HCT116 (cell line): Measurements from ENCODE around the gene MAP3K2. TPM values are rescaled to one million over a fixed set of nuclear protein-coding genes. Genes with fewer than 3 reads are reported as not detected.

ENCODE experiments used
- ATAC-seq: fragments of 200-7000 bp; cut with Tn5 transposase; 2 replicates; pipeline ENCODE4 v1.9.1; 2020; ENCODE audit warnings: mild to moderate bottlenecking, moderate library complexity
- BruUV-seq: library from RNA; stranded (reverse); fragments of 400-500 nt; replicated peaks from 2 replicates; lab custom pipeline; 2021; lab: Mats Ljungman, UMichigan
- CTCF ChIA-PET: fragments of 300-600 bp; sonication (Branson Sonifier 250); formaldehyde crosslinking; loops from one replicate; lab custom pipeline; 2021; ENCODE audit warnings: antibody characterized with exemption; lab: Charles Lee
- POLR2A ChIA-PET: fragments of 300-600, 350-600 bp; sonication (Branson Sonifier 250); formaldehyde crosslinking; loops from one replicate; lab custom pipeline; 2021; ENCODE audit warnings: antibody characterized with exemption; lab: Charles Lee
- RAD21 ChIA-PET, 2 experiments: fragments of 300-600 bp; sonication (Branson Sonifier 250); formaldehyde crosslinking; loops; one replicate each; lab custom pipeline; 2023; ENCODE audit warnings: low total read pairs in 2 of 2; ENCODE audit not compliant: uncharacterized antibody in 2 of 2, unreplicated experiment in 2 of 2, low non-redundant PET in 1 of 2; lab: Charles Lee
- DNase-seq: peaks from one replicate; pipeline ENCODE4 v3.0.0-alpha.2; 2010; ENCODE audit warnings: low read depth, low spot score
- H2AFZ ChIP-seq: fragments of 200-600 bp; shearing (Covaris generic), sonication (generic); 2 replicates; pipeline ENCODE4 v1.6.1; 2017; ENCODE audit warnings: low read depth, mixed run types, mixed read lengths, antibody characterized with exemption, low read length; ENCODE audit not compliant: poor library complexity, severe bottlenecking
- H3K27ac ChIP-seq: 2 replicates; pipeline ENCODE4 v1.5.1; 2012; ENCODE audit warnings: low read depth, low read length
- H3K27me3 ChIP-seq: fragments of 200-600 bp; sonication (generic); 2 replicates; pipeline ENCODE4 v1.6.1; 2016; ENCODE audit warnings: mixed run types, low read length, mixed read lengths; ENCODE audit not compliant: insufficient read depth
- H3K36me3 ChIP-seq, 2 experiments: fragments of 200-500 bp in 1 of 2; fragments of 200-600 bp in 1 of 2; sonication (Bioruptor generic) in 1 of 2; sonication (generic) in 1 of 2; 2 replicates each; pipeline versions ENCODE4 v1.5.1 to v1.6.1; 2014 to 2016; ENCODE audit warnings: low read length in 2 of 2, inconsistent platforms in 1 of 2, mixed read lengths in 1 of 2, mixed run types in 1 of 2; ENCODE audit not compliant: insufficient read depth in 2 of 2, control insufficient read depth in 1 of 2
- H3K4me1 ChIP-seq, 2 experiments: fragments of 200-600 bp in 1 of 2; sonication (generic) in 1 of 2; 2 replicates each; pipeline versions ENCODE4 v1.5.1 to v1.6.1; 2012 to 2017; ENCODE audit warnings: low read length in 2 of 2, inconsistent platforms in 1 of 2, mild to moderate bottlenecking in 1 of 2, mixed read lengths in 1 of 2, mixed run types in 1 of 2, moderate library complexity in 1 of 2; ENCODE audit not compliant: insufficient read depth in 2 of 2, control insufficient read depth in 1 of 2
- H3K4me2 ChIP-seq: fragments of 200-600 bp; sonication (generic); 2 replicates; pipeline ENCODE4 v1.6.1; 2017; ENCODE audit warnings: mixed run types, low read length, mixed read lengths
- H3K4me3 ChIP-seq, 2 experiments: fragments of 200-600 bp in 1 of 2; sonication (generic) in 1 of 2; replicated peaks in 1 of 2; 2 replicates each; pipeline ENCODE4 v1.5.1; 2011 to 2016; ENCODE audit warnings: low read length in 2 of 2, control low read depth in 1 of 2, low read depth in 1 of 2, mild to moderate bottlenecking in 1 of 2, mixed read lengths in 1 of 2, mixed run types in 1 of 2
- H3K79me2 ChIP-seq: fragments of 200-600 bp; sonication (generic); 2 replicates; pipeline ENCODE4 v1.6.1; 2017; ENCODE audit warnings: mild to moderate bottlenecking, mixed run types, low read length, moderate library complexity, mixed read lengths; ENCODE audit not compliant: insufficient read depth
- H3K9ac ChIP-seq: fragments of 200-600 bp; sonication (generic); 2 replicates; pipeline ENCODE4 v1.6.1; 2016; ENCODE audit warnings: low read length, mixed read lengths
- H3K9me2 ChIP-seq: fragments of 200-600 bp; sonication (generic), shearing (Covaris generic); 2 replicates; pipeline ENCODE4 v1.6.1; 2017; ENCODE audit warnings: mixed run types, mild to moderate bottlenecking, moderate library complexity; ENCODE audit not compliant: insufficient read depth
- H3K9me3 ChIP-seq, 2 experiments: fragments of 200-500 bp in 1 of 2; fragments of 200-600 bp in 1 of 2; sonication (Bioruptor generic) in 1 of 2; sonication (generic) in 1 of 2; 2 replicates each; pipeline ENCODE4 v1.6.1; 2014 to 2017; ENCODE audit warnings: low read length in 2 of 2, mixed read lengths in 2 of 2, inconsistent platforms in 1 of 2, low read depth in 1 of 2, mild to moderate bottlenecking in 1 of 2, mixed run types in 1 of 2, moderate library complexity in 1 of 2; ENCODE audit not compliant: control insufficient read depth in 1 of 2, insufficient read depth in 1 of 2
- H4K20me1 ChIP-seq: fragments of 200-600 bp; sonication (generic), shearing (Covaris generic); 2 replicates; pipeline ENCODE4 v1.6.1; 2017; ENCODE audit warnings: mixed run types, mild to moderate bottlenecking, moderate library complexity; ENCODE audit not compliant: insufficient read depth
- CBX3 ChIP-seq: IDR thresholded peaks from 2 replicates; pipeline ENCODE4 v1.6.1; 2012; ENCODE audit warnings: low read depth
- EGR1 ChIP-seq: IDR thresholded peaks from 2 replicates; pipeline ENCODE4 v1.6.1; 2012; ENCODE audit warnings: low read depth
- EZH2phosphoT487 ChIP-seq: fragments of 200-600 bp; IDR thresholded peaks from 2 replicates; pipeline ENCODE4 v1.6.1; 2018; ENCODE audit warnings: antibody characterized with exemption, borderline replicate concordance
- FOSL1 ChIP-seq: IDR thresholded peaks from 2 replicates; pipeline ENCODE4 v1.6.1; 2012; ENCODE audit warnings: low read depth
- JUND ChIP-seq: IDR thresholded peaks from 2 replicates; pipeline ENCODE4 v1.6.1; 2012
- POLR2A ChIP-seq: IDR thresholded peaks from 2 replicates; pipeline ENCODE4 v1.7.0; 2011; ENCODE audit warnings: borderline replicate concordance; ENCODE audit not compliant: insufficient read depth, insufficient read length; ENCODE audit errors: extremely low read depth
- POLR2AphosphoS5 ChIP-seq: IDR thresholded peaks from 2 replicates; pipeline ENCODE4 v1.6.1; 2011; ENCODE audit warnings: mild to moderate bottlenecking, low read depth, low read length, moderate library complexity
- RAD21 ChIP-seq: IDR thresholded peaks from 2 replicates; pipeline ENCODE4 v1.6.1; 2012; ENCODE audit warnings: low read depth, mild to moderate bottlenecking
- SP1 ChIP-seq: IDR thresholded peaks from 2 replicates; pipeline ENCODE4 v1.6.1; 2012; ENCODE audit warnings: low read depth
- SRF ChIP-seq: IDR thresholded peaks from 2 replicates; pipeline ENCODE4 v1.6.1; 2012; ENCODE audit warnings: low read depth
- TCF7L2 ChIP-seq: IDR thresholded peaks from 2 replicates; pipeline ENCODE4 v1.7.0; 2011; ENCODE audit warnings: borderline replicate concordance, inconsistent platforms; ENCODE audit not compliant: insufficient read depth, insufficient read length; ENCODE audit errors: extremely low read depth
- YY1 ChIP-seq: IDR thresholded peaks from 2 replicates; pipeline ENCODE4 v1.6.1; 2011; ENCODE audit warnings: low read length, low read depth, moderate library complexity, mild to moderate bottlenecking; ENCODE audit not compliant: insufficient replicate concordance; ENCODE audit errors: extremely low read depth
- ZFX ChIP-seq: fragments of 450-650 bp; IDR thresholded peaks from 2 replicates; pipeline ENCODE4 v1.6.1; 2017
- ZNF274 ChIP-seq: fragments of 200-500 bp; sonication (Bioruptor generic); IDR thresholded peaks from 2 replicates; pipeline ENCODE4 v1.6.1; 2014; ENCODE audit warnings: mild to moderate bottlenecking, low read depth, low read length, inconsistent platforms
- intact Hi-C: fragments of 100-400 bp; cut with micrococcal nuclease; formaldehyde crosslinking; loops from 2 replicates; pipeline ENCODE4 v1.10.0; 2022
- total RNA-seq: library from RNA; stranded (reverse); gene quantifications from one replicate; pipeline ENCODE4 v1.2.1, GENCODE V29; 2021; ENCODE audit not compliant: unreplicated experiment
- TF ChIP-seq, protein P1 (sequence below): IDR thresholded peaks from 2 replicates; pipeline ENCODE4 v1.6.1; 2012; ENCODE audit warnings: low read depth
- TF ChIP-seq, protein P2 (sequence below): IDR thresholded peaks from 2 replicates; pipeline ENCODE4 v1.6.1; 2012
- TF ChIP-seq, protein P3 (sequence below), 3 experiments: fragments of 200-600 bp in 1 of 3; sonication (generic) in 1 of 3; IDR thresholded peaks in 2 of 3; conservative IDR thresholded peaks in 1 of 3; 2 replicates each; pipeline ENCODE4 v1.5.1; 2012 to 2017; ENCODE audit warnings: low read depth in 2 of 3, low read length in 2 of 3, antibody characterized with exemption in 1 of 3, borderline replicate concordance in 1 of 3, control low read depth in 1 of 3, mild to moderate bottlenecking in 1 of 3, mixed read lengths in 1 of 3, mixed run types in 1 of 3, moderate library complexity in 1 of 3; ENCODE audit not compliant: insufficient read depth in 1 of 3
- TF ChIP-seq, protein P4 (sequence below): IDR thresholded peaks from 2 replicates; pipeline ENCODE4 v1.6.1; 2011; ENCODE audit warnings: mild to moderate bottlenecking, low read length, moderate library complexity; ENCODE audit not compliant: insufficient replicate concordance; ENCODE audit errors: extremely low read depth

MAP3K2 gene
- total RNA-seq, 1 experiment from 2014 or later, result 44.5 TPM

DNA sequence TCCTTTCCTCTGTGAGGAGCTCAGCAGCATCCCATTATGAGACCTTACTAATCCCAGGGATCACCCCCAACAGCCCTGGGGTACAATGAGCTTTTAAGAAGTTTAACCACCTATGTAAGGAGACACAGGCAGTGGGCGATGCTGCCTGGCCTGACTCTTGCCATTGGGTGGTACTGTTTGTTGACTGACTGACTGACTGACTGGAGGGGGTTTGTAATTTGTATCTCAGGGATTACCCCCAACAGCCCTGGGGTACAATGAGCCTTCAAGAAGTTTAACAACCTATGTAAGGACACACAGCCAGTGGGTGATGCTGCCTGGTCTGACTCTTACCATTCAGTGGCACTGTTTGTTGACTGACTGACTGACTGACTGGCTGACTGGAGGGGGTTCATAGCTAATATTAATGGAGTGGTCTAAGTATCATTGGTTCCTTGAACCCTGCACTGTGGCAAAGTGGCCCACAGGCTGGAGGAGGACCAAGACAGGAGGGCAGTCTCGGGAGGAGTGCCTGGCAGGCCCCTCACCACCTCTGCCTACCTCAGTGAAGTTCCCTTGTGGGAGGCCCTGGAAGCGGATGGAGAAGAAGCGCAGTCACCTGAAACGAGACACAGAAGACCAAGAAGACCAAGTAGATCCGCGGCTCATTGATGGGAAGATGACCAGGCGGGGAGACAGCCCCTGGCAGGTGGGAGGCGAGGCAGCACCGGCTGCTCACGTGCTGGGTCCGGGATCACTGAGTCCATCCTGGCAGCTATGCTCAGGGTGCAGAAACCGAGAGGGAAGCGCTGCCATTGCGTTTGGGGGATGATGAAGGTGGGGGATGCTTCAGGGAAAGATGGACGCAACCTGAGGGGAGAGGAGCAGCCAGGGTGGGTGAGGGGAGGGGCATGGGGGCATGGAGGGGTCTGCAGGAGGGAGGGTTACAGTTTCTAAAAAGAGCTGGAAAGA is 38.0 kb upstream of the MAP3K2 start:
- no peaks in the 10 kb centered on the region for H4K20me1 ChIP-seq
- POLR2A ChIA-PET, result no interaction called here
- no peak for ATAC-seq
- no peaks in the 10 kb centered on the region for H3K79me2 ChIP-seq
- H2AFZ ChIP-seq, result no peak overlapping the region
- H3K9me2 ChIP-seq, result no peaks in the 10 kb centered on the region
- RAD21 ChIA-PET, result no interaction called here
- H3K4me2 ChIP-seq, result no peak overlapping the region
- BruUV-seq, result no TSS peak
- TF ChIP-seq ZNF274 (no peak), TCF7L2 (no peak), JUND (no peak), POLR2A (no peak), SP1 (no peak), POLR2AphosphoS5 (no peak), EGR1 (no peak), EZH2phosphoT487 (no peak), CBX3 (no peak), FOSL1 (no peak), RAD21 (no peak), ZFX (no peak), SRF (no peak), YY1 (no peak)
- TF ChIP-seq, protein P1, sequence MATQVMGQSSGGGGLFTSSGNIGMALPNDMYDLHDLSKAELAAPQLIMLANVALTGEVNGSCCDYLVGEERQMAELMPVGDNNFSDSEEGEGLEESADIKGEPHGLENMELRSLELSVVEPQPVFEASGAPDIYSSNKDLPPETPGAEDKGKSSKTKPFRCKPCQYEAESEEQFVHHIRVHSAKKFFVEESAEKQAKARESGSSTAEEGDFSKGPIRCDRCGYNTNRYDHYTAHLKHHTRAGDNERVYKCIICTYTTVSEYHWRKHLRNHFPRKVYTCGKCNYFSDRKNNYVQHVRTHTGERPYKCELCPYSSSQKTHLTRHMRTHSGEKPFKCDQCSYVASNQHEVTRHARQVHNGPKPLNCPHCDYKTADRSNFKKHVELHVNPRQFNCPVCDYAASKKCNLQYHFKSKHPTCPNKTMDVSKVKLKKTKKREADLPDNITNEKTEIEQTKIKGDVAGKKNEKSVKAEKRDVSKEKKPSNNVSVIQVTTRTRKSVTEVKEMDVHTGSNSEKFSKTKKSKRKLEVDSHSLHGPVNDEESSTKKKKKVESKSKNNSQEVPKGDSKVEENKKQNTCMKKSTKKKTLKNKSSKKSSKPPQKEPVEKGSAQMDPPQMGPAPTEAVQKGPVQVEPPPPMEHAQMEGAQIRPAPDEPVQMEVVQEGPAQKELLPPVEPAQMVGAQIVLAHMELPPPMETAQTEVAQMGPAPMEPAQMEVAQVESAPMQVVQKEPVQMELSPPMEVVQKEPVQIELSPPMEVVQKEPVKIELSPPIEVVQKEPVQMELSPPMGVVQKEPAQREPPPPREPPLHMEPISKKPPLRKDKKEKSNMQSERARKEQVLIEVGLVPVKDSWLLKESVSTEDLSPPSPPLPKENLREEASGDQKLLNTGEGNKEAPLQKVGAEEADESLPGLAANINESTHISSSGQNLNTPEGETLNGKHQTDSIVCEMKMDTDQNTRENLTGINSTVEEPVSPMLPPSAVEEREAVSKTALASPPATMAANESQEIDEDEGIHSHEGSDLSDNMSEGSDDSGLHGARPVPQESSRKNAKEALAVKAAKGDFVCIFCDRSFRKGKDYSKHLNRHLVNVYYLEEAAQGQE, result no peak
- TF ChIP-seq, protein P2, sequence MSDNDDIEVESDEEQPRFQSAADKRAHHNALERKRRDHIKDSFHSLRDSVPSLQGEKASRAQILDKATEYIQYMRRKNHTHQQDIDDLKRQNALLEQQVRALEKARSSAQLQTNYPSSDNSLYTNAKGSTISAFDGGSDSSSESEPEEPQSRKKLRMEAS, result no peak
- TF ChIP-seq, protein P3, sequence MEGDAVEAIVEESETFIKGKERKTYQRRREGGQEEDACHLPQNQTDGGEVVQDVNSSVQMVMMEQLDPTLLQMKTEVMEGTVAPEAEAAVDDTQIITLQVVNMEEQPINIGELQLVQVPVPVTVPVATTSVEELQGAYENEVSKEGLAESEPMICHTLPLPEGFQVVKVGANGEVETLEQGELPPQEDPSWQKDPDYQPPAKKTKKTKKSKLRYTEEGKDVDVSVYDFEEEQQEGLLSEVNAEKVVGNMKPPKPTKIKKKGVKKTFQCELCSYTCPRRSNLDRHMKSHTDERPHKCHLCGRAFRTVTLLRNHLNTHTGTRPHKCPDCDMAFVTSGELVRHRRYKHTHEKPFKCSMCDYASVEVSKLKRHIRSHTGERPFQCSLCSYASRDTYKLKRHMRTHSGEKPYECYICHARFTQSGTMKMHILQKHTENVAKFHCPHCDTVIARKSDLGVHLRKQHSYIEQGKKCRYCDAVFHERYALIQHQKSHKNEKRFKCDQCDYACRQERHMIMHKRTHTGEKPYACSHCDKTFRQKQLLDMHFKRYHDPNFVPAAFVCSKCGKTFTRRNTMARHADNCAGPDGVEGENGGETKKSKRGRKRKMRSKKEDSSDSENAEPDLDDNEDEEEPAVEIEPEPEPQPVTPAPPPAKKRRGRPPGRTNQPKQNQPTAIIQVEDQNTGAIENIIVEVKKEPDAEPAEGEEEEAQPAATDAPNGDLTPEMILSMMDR (IDR thresholded peaks at IDR 0.05 in 2 of 3, conservative IDR thresholded peaks at IDR 0.05 in 1 of 3; ENCODE audit: borderline replicate concordance in 1 of 3, insufficient read depth in 1 of 3, low read depth in 2 of 3, low read length in 2 of 3), result no peak
- TF ChIP-seq, protein P4, sequence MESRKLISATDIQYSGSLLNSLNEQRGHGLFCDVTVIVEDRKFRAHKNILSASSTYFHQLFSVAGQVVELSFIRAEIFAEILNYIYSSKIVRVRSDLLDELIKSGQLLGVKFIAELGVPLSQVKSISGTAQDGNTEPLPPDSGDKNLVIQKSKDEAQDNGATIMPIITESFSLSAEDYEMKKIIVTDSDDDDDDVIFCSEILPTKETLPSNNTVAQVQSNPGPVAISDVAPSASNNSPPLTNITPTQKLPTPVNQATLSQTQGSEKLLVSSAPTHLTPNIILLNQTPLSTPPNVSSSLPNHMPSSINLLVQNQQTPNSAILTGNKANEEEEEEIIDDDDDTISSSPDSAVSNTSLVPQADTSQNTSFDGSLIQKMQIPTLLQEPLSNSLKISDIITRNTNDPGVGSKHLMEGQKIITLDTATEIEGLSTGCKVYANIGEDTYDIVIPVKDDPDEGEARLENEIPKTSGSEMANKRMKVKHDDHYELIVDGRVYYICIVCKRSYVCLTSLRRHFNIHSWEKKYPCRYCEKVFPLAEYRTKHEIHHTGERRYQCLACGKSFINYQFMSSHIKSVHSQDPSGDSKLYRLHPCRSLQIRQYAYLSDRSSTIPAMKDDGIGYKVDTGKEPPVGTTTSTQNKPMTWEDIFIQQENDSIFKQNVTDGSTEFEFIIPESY, result no peak
- intact Hi-C loops, result no loop called here
- no peaks in the 10 kb centered on the region for H3K9me3 ChIP-seq
- no peak overlapping the region for H3K27ac ChIP-seq
- H3K36me3 ChIP-seq, result no peaks in the 10 kb centered on the region
- H3K27me3 ChIP-seq, result no peaks in the 10 kb centered on the region
- CTCF ChIA-PET, result interaction anchor here (0.8 to 2.1 kb wide), 2 partner anchors 10 to 11 kb away, joined by 3 to 8 read pairs; no protein-coding TSS in a partner anchor
- H3K9ac ChIP-seq, result no peak overlapping the region
- no peak overlapping the region for H3K4me3 ChIP-seq
- no peak for DNase-seq
- H3K4me1 ChIP-seq, result peaks cover 0 to 9% of the 10 kb centered on the region in 2 experiments; a peak in 2 of 4 replicates
